ENCODE data around the gene KNCN.

KNCN gene

DNA sequence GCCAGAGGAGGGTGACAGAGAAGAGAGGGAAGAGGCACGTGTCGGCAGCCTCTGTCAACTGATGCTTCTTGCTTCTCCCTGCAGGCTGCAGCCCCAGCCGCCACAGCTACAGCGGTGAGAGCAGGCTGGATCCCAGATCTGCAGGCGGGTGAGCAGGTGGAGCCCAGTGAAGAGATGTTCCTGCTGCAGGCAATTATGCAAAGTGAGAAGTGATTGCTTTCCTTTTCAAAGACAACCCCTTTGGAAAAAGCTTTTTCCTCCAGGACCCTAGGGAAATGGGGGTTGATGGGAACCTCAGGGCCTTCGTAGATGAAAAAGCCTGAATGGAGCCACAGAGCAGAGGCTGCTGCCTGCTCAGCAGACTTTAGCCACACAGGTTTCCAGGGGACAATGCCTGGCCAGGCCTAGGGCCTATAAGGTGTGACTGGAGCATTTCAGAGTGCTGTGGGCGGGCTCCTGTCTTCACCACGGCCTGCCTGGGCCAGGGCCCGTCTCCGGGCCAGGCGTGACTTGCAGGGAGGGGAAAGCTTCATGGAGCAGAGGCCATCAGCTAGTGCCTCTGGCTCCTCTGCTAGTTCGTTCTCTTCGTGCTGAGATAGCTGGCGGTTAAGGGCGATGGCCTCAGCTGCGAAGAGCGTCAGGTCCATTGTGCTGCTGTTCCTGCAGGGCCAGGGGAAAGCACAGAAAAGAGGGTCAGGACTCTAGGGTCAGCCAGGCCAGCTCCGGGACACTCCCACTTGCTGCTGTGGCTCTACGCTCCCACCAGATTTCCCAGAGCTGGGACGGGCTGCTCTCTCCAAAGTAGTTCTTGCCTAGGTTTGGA lies 6.9 kb upstream of the KNCN start:
- Histone ChIP-seq H3K27me3 (ENCODE audit: control insufficient read depth, low read length) (no peaks in the 10 kb centered on the region), H3K4me3 (ENCODE audit: low read length) (no peak overlapping the region), H4K20me1 (ENCODE audit: control insufficient read depth, insufficient read depth, low read depth, low read length) (no peaks in the 10 kb centered on the region), H3K79me2 (ENCODE audit: control insufficient read depth, low read length) (no peaks in the 10 kb centered on the region), H3K27ac (ENCODE audit: low read depth, low read length) (no peak overlapping the region), H3F3A (ENCODE audit: control insufficient read depth, insufficient read depth) (no peaks in the 10 kb centered on the region), H3K4me2 (ENCODE audit: low read length) (no peak overlapping the region), H3K9me2 (replicated peaks; ENCODE audit: control insufficient read depth, low read length) (no peaks in the 10 kb centered on the region), H3K36me3 (ENCODE audit: control insufficient read depth, low read length) (no peaks in the 10 kb centered on the region), H3K4me1 (ENCODE audit: control insufficient read depth, low read length) (no peaks in the 10 kb centered on the region), H3K9me3 (ENCODE audit: control insufficient read depth, insufficient read depth, low read length) (no peaks in the 10 kb centered on the region)
- TF ChIP-seq EZH2phosphoT487 (IDR thresholded peaks at IDR 0.05; ENCODE audit: borderline replicate concordance, low read length): no peak
- TF ChIP-seq, protein P1, sequence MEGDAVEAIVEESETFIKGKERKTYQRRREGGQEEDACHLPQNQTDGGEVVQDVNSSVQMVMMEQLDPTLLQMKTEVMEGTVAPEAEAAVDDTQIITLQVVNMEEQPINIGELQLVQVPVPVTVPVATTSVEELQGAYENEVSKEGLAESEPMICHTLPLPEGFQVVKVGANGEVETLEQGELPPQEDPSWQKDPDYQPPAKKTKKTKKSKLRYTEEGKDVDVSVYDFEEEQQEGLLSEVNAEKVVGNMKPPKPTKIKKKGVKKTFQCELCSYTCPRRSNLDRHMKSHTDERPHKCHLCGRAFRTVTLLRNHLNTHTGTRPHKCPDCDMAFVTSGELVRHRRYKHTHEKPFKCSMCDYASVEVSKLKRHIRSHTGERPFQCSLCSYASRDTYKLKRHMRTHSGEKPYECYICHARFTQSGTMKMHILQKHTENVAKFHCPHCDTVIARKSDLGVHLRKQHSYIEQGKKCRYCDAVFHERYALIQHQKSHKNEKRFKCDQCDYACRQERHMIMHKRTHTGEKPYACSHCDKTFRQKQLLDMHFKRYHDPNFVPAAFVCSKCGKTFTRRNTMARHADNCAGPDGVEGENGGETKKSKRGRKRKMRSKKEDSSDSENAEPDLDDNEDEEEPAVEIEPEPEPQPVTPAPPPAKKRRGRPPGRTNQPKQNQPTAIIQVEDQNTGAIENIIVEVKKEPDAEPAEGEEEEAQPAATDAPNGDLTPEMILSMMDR (IDR thresholded peaks at IDR 0.05; ENCODE audit: low read depth, low read length, poor library complexity, severe bottlenecking): no peak

DNA sequence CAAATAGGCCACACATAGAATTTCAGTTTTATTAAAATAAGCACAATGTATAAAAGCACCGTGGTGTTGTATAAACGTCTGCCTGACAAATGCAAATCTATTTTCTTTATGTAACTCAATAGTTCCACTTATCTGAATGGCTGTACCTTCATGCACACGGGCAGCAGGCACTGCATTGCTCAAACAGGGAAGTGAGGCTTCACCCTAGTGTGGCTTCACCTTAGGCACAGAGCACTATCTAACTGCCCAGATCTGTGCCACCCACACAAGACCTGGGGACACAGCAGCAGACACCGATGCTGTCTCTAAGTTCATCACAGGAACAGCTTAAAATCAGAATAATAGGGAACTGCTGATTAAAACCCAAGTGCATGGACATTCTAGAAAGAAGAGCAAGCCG lies 6.0 kb upstream of the KNCN start:
- no peaks in the 10 kb centered on the region for H3K4me1 ChIP-seq (ENCODE audit: control insufficient read depth, low read length)
- no peaks in the 10 kb centered on the region for H3K9me2 ChIP-seq (replicated peaks; ENCODE audit: control insufficient read depth, low read length)
- H3K27me3 ChIP-seq (ENCODE audit: control insufficient read depth, low read length): no peaks in the 10 kb centered on the region
- H3K9me3 ChIP-seq (ENCODE audit: control insufficient read depth, insufficient read depth, low read length): no peaks in the 10 kb centered on the region
- no peaks in the 10 kb centered on the region for H4K20me1 ChIP-seq (ENCODE audit: control insufficient read depth, insufficient read depth, low read depth, low read length)
- TF ChIP-seq, protein P1 (IDR thresholded peaks at IDR 0.05; ENCODE audit: low read depth, low read length, poor library complexity, severe bottlenecking): no peak
- TF ChIP-seq EZH2phosphoT487 (IDR thresholded peaks at IDR 0.05; ENCODE audit: borderline replicate concordance, low read length): no peak
- no peak overlapping the region for H3K4me3 ChIP-seq (ENCODE audit: low read length)
- no peaks in the 10 kb centered on the region for H3K79me2 ChIP-seq (ENCODE audit: control insufficient read depth, low read length)
- H3K4me2 ChIP-seq (ENCODE audit: low read length): no peak overlapping the region
- no peak overlapping the region for H3K27ac ChIP-seq (ENCODE audit: low read depth, low read length)
- H3K36me3 ChIP-seq (ENCODE audit: control insufficient read depth, low read length): no peaks in the 10 kb centered on the region
- H3F3A ChIP-seq (ENCODE audit: control insufficient read depth, insufficient read depth): no peaks in the 10 kb centered on the region

DNA sequence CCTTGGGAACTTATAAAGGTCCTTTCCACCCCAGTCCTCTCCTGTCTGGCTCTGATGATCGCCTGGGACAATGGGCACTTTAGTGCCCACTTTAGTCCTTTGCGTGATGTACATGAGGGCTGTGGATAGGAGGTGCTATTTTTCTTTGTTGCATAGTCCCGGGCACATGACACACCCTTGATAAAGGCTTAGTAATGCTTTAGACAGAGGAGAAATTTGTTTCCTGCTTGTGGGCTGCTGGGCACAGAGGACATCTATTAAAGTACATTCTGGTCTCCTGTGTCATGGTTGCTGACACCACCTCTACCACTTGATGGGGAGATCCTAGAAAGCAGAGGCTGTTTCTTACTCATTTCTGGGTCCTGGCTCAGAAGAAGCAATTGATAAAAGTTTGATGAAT lies 5.4 kb upstream of the KNCN start:
- TF ChIP-seq, protein P1 (IDR thresholded peaks at IDR 0.05; ENCODE audit: low read depth, low read length, poor library complexity, severe bottlenecking): no peak
- no peak for TF ChIP-seq EZH2phosphoT487 (IDR thresholded peaks at IDR 0.05; ENCODE audit: borderline replicate concordance, low read length)

More for the DNA sequence above, 5.4 kb upstream of the KNCN start:
- Histone ChIP-seq H3K27me3 (ENCODE audit: control insufficient read depth, low read length) (peaks cover 4% of the 10 kb centered on the region; the same call in 1 of the 2 replicates), H4K20me1 (ENCODE audit: control insufficient read depth, insufficient read depth, low read depth, low read length) (no peaks in the 10 kb centered on the region), H3K79me2 (ENCODE audit: control insufficient read depth, low read length) (no peaks in the 10 kb centered on the region), H3K9me3 (ENCODE audit: control insufficient read depth, insufficient read depth, low read length) (no peaks in the 10 kb centered on the region), H3F3A (ENCODE audit: control insufficient read depth, insufficient read depth) (no peaks in the 10 kb centered on the region), H3K9me2 (replicated peaks; ENCODE audit: control insufficient read depth, low read length) (no peaks in the 10 kb centered on the region), H3K4me3 (ENCODE audit: low read length) (no peak overlapping the region), H3K27ac (ENCODE audit: low read depth, low read length) (no peak overlapping the region), H3K4me2 (ENCODE audit: low read length) (no peak overlapping the region), H3K36me3 (ENCODE audit: control insufficient read depth, low read length) (no peaks in the 10 kb centered on the region), H3K4me1 (ENCODE audit: control insufficient read depth, low read length) (no peaks in the 10 kb centered on the region)
